GM12872 (cell line): Measurements from ENCODE around the gene SLC25A22.

Experiments
- TF ChIP-seq, protein P1 (sequence below): IDR thresholded peaks from 3 replicates; pipeline ENCODE4 v1.5.1; 2011; ENCODE audit warnings: low read depth, mild to moderate bottlenecking, low read length, moderate library complexity; ENCODE audit not compliant: insufficient read depth

Gene SLC25A22

GRCh38 chr11:746289-747157, 51.6 kb downstream of the SLC25A22 start:
- TF ChIP-seq, protein P1, sequence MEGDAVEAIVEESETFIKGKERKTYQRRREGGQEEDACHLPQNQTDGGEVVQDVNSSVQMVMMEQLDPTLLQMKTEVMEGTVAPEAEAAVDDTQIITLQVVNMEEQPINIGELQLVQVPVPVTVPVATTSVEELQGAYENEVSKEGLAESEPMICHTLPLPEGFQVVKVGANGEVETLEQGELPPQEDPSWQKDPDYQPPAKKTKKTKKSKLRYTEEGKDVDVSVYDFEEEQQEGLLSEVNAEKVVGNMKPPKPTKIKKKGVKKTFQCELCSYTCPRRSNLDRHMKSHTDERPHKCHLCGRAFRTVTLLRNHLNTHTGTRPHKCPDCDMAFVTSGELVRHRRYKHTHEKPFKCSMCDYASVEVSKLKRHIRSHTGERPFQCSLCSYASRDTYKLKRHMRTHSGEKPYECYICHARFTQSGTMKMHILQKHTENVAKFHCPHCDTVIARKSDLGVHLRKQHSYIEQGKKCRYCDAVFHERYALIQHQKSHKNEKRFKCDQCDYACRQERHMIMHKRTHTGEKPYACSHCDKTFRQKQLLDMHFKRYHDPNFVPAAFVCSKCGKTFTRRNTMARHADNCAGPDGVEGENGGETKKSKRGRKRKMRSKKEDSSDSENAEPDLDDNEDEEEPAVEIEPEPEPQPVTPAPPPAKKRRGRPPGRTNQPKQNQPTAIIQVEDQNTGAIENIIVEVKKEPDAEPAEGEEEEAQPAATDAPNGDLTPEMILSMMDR = no peak

GRCh38 chr11:745428-745827, 52.7 kb downstream of the SLC25A22 start:
- TF ChIP-seq, protein P1 = no peak

GRCh38 chr11:742571-743201, 55.4 kb downstream of the SLC25A22 start:
- TF ChIP-seq, protein P1 = no peak

DNA sequence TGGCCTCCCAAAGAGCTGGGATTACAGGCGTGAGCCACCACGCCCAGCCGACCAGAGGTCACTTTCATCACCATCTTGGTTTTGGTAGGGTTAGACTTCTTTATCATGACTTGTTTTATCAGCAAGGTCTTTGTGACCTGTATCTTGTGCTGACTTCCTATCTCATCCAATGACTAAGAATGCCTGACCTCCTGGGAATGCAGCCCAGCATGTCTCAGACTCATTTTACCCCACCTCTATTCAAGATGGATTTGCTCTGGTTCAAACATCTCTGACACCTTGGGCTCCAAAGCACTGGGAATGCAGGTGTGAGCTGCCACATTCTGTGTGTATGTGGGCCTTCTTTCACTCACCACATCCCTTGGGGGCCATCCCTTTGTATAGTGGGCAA, 55.9 kb downstream of the SLC25A22 start:
- TF ChIP-seq, protein P1 = no peak
